GM23248 (cell line): ENCODE measurements around the gene EPHA1.

Experiments
- EZH2 ChIP-seq: fragments of 200-600 bp; sonication (generic); IDR thresholded peaks from 2 replicates; pipeline ENCODE4 v1.6.1; 2018; ENCODE audit warnings: antibody characterized with exemption, mild to moderate bottlenecking; ENCODE audit not compliant: insufficient read depth, poor library complexity, severe bottlenecking
- EZH2phosphoT487 ChIP-seq: fragments of 200-600 bp; sonication (generic); IDR thresholded peaks from 2 replicates; pipeline ENCODE4 v1.6.1; 2018; ENCODE audit warnings: antibody characterized with exemption, moderate library complexity, mild to moderate bottlenecking, low read depth; ENCODE audit not compliant: insufficient read depth

DNA sequence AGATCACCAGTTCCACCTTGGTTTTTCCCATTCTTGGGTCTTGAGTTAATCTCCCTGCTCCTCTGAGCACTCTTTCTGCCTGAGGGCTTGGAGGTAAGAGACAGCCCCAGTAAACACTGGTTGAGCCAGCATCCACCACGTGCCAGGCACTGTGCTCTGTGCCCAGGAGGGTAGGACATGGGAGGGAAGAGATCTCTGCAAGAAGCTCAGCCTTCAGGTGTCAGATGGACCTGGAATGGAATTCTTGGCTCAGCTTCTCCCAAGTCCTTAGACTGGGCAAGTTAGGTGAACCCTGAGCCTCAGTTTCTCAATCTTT, 25.1 kb downstream of the EPHA1 start:
- TF ChIP-seq EZH2phosphoT487 (no peak), EZH2 (no peak)
